Endothelial cell of umbilical vein (primary cell): ENCODE results near the gene SLC25A28. TPM values are rescaled to one million over a fixed set of nuclear protein-coding genes. Genes with fewer than 3 reads are reported as not detected.

Experiments
- BruUV-seq: library from RNA; stranded (reverse); fragments of 400-500 nt; replicated peaks from 2 replicates; lab custom pipeline; 2021; lab: Mats Ljungman, UMichigan
- CTCF ChIA-PET: fragments of 300-600, 350-600 bp; sonication (Branson Sonifier 250); formaldehyde crosslinking; loops from one replicate; lab custom pipeline; 2021; ENCODE audit warnings: antibody characterized with exemption, inconsistent platforms; lab: Charles Lee
- POLR2A ChIA-PET: fragments of 300-600, 350-600 bp; sonication (Branson Sonifier 250); formaldehyde crosslinking; loops from one replicate; lab custom pipeline; 2021; ENCODE audit warnings: antibody characterized with exemption, inconsistent platforms; lab: Charles Lee
- DNase-seq: peaks from one replicate; pipeline ENCODE4 v3.0.0-alpha.2; 2011; ENCODE audit warnings: low read depth, low spot score
- FAIRE-seq: peaks from 2 replicates; lab custom pipeline; 2011; peaks lifted over from hg19 to GRCh38; lab: Jason Lieb, UNC
- H2AFZ ChIP-seq: 2 replicates; pipeline ENCODE4 v1.6.0; 2012; ENCODE audit warnings: low read depth, low read length, control low read depth, inconsistent platforms
- H3K27ac ChIP-seq: 2 replicates; pipeline ENCODE4 v1.5.1; 2011; ENCODE audit warnings: low read depth, mild to moderate bottlenecking, control low read depth, low read length, moderate library complexity; ENCODE audit not compliant: insufficient read depth
- H3K27me3 ChIP-seq, 2 experiments: 2 replicates each; pipeline versions ENCODE4 v1.6.0 to v1.6.1; 2011; ENCODE audit warnings: low read length in 2 of 2, mixed read lengths in 1 of 2; ENCODE audit not compliant: control insufficient read depth in 2 of 2, insufficient read depth in 2 of 2
- H3K36me3 ChIP-seq, 2 experiments: 2 replicates in 1 of 2; 3 replicates in 1 of 2; pipeline ENCODE4 v1.5.1; 2011; ENCODE audit warnings: low read length in 2 of 2, mild to moderate bottlenecking in 1 of 2, moderate library complexity in 1 of 2; ENCODE audit not compliant: control insufficient read depth in 2 of 2, insufficient read depth in 2 of 2; ENCODE audit errors: extremely low read depth in 1 of 2
- H3K4me1 ChIP-seq: 3 replicates; pipeline ENCODE4 v1.5.1; 2011; ENCODE audit warnings: mild to moderate bottlenecking, low read length; ENCODE audit not compliant: control insufficient read depth, insufficient read depth; ENCODE audit errors: extremely low read depth
- H3K4me2 ChIP-seq: 2 replicates; pipeline ENCODE4 v1.6.1; 2011; ENCODE audit warnings: low read length, control low read depth, mixed read lengths; ENCODE audit not compliant: insufficient read depth
- H3K4me3 ChIP-seq, 3 experiments: fragments of 200-600 bp in 1 of 3; sonication (generic), shearing (Covaris generic) in 1 of 3; replicated peaks in 1 of 3; 2 replicates each; pipeline ENCODE4 v1.5.1; 2011 to 2016; ENCODE audit warnings: control low read depth in 3 of 3, low read length in 3 of 3, mild to moderate bottlenecking in 2 of 3, inconsistent platforms in 1 of 3, low read depth in 1 of 3, moderate library complexity in 1 of 3; ENCODE audit not compliant: insufficient read depth in 1 of 3
- H3K79me2 ChIP-seq: 2 replicates; pipeline ENCODE4 v1.6.0; 2012; ENCODE audit warnings: low read length, inconsistent platforms; ENCODE audit not compliant: control insufficient read depth, insufficient read depth
- H3K9ac ChIP-seq: replicated peaks from 2 replicates; pipeline ENCODE3; 2011; ENCODE audit warnings: low read length, control low read depth; ENCODE audit not compliant: insufficient read depth; ENCODE audit errors: extremely low read depth
- H3K9me1 ChIP-seq: replicated peaks from 3 replicates; pipeline ENCODE4 v1.6.0; 2011; ENCODE audit warnings: mild to moderate bottlenecking, low read length; ENCODE audit not compliant: control insufficient read depth, insufficient read depth; ENCODE audit errors: extremely low read depth
- H3K9me3 ChIP-seq: replicated peaks from 2 replicates; pipeline ENCODE4 v1.5.1; 2012; ENCODE audit warnings: low read length, inconsistent platforms; ENCODE audit not compliant: control insufficient read depth, insufficient read depth
- H4K20me1 ChIP-seq: replicated peaks from 2 replicates; pipeline ENCODE3; 2011; ENCODE audit warnings: mild to moderate bottlenecking, low read length; ENCODE audit not compliant: control insufficient read depth, insufficient read depth; ENCODE audit errors: extremely low read depth
- CTCF ChIP-seq, 2 donors: IDR thresholded peaks; 1 replicate in 1 of 2; 2 replicates in 1 of 2; pipeline ENCODE4 v1.5.1; 2011; ENCODE audit warnings: low read length in 2 of 2, mild to moderate bottlenecking in 2 of 2, moderate library complexity in 2 of 2, control low read depth in 1 of 2, inconsistent platforms in 1 of 2, low read depth in 1 of 2; ENCODE audit not compliant: insufficient read depth in 1 of 2; ENCODE audit errors: extremely low read depth in 1 of 2
- FOS ChIP-seq: IDR thresholded peaks from 2 replicates; pipeline ENCODE4 v1.6.1; 2011; ENCODE audit warnings: mild to moderate bottlenecking, low read length, moderate library complexity, borderline replicate concordance; ENCODE audit not compliant: insufficient read depth
- GATA2 ChIP-seq: IDR thresholded peaks from 2 replicates; pipeline ENCODE4 v1.7.0; 2011; ENCODE audit warnings: low read depth, mild to moderate bottlenecking, moderate library complexity, mixed read lengths, low read length; ENCODE audit not compliant: insufficient read length, insufficient read depth
- JUN ChIP-seq: IDR thresholded peaks from 2 replicates; pipeline ENCODE4 v1.6.1; 2011; ENCODE audit warnings: borderline replicate concordance, low read depth; ENCODE audit not compliant: insufficient read length, insufficient read depth
- MYC ChIP-seq: IDR thresholded peaks from one replicate; pipeline ENCODE4 v1.6.1; 2011; ENCODE audit warnings: mild to moderate bottlenecking, low read depth, low read length
- POLR2A ChIP-seq: IDR thresholded peaks from 2 replicates; pipeline ENCODE4 v1.6.1; 2012; ENCODE audit warnings: low read depth, mild to moderate bottlenecking, control low read depth, low read length
- POLR2AphosphoS5 ChIP-seq: IDR thresholded peaks from 2 replicates; pipeline ENCODE4 v1.6.1; 2012; ENCODE audit warnings: low read depth, mild to moderate bottlenecking, control low read depth, low read length, moderate library complexity; ENCODE audit not compliant: insufficient read depth
- dilution Hi-C: fragments of 300-500 bp; cut with MboI; formaldehyde crosslinking; loops from one replicate; pipeline ENCODE4 v1.15.0; 2019; ENCODE audit warnings: low sequenced_read_pairs; ENCODE audit not compliant: extremely low pct_ligation_motif_present
- intact Hi-C: fragments of 100-400 bp; cut with micrococcal nuclease; formaldehyde crosslinking; loops from one replicate; pipeline ENCODE4 v1.10.0; 2022
- polyA plus RNA-seq, 4 experiments: library from polyadenylated mRNA; depleted of rRNA in 3 of 4; stranded (reverse) in 3 of 4; unstranded in 1 of 4; fragments of >200 nt; gene quantifications; 2 replicates each; pipeline versions ENCODE4 v1.2.1 to v1.2.3, GENCODE V29; 2011 to 2012; ENCODE audit warnings: missing spikeins in 1 of 4
- total RNA-seq: library from RNA; stranded (reverse); gene quantifications from 2 replicates; pipeline ENCODE4 v1.2.3, GENCODE V29; 2021

The SLC25A28 gene
- total and polyA plus RNA-seq, 2 donors (not counting 3 experiments of a cell fraction or from before 2014, with no cell fraction given) = 33.7 to 38.8 TPM

DNA sequence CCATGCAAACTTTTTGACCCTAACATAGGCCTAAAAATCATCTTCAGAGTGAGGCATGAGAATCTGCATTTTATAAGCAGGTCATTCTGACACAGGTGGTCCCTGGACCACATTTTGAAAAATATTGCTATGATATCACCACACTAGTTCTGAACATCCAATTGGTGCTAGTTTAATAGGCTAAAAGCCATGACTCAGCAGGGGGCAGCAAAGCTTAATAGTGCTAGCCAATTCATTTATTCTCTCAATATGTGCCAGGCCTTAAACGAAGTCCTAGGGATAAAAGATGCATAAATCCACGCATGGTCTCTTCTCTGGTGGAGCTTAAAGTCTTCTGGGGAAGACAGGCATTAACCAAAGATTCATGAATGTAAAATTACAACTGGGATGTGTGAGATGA, 10.2 kb upstream of the SLC25A28 start:
- Histone ChIP-seq H3K27me3 (no peaks in the 10 kb centered on the region), H3K9me3 (no peaks in the 10 kb centered on the region), H3K4me1 (no peaks in the 10 kb centered on the region), H3K4me2 (no peak overlapping the region), H3K4me3 (no peak overlapping the region), H3K9ac (no peak overlapping the region), H2AFZ (no peak overlapping the region), H4K20me1 (no peaks in the 10 kb centered on the region), H3K27ac (no peak overlapping the region), H3K79me2 (no peaks in the 10 kb centered on the region), H3K36me3 (no peaks in the 10 kb centered on the region), H3K9me1 (no peaks in the 10 kb centered on the region)
- TF ChIP-seq POLR2AphosphoS5 = no peak
- TF ChIP-seq POLR2A = no peak
- TF ChIP-seq MYC = no peak
- TF ChIP-seq CTCF (IDR thresholded peaks at IDR 0.05; ENCODE audit: extremely low read depth in 1 of 2, insufficient read depth in 1 of 2, low read depth in 1 of 2, low read length in 2 of 2) = peak; percentile 19 to 42
- TF ChIP-seq GATA2 = no peak
- no peak for TF ChIP-seq FOS
- no peak for TF ChIP-seq JUN
- dilution Hi-C loops (no loop called here), intact Hi-C loops (loop anchor here (1.0 kb wide), 2 partner anchors 68 to 81 kb away; no protein-coding TSS in a partner anchor)
- no TSS peak for BruUV-seq
- DNase-seq (peak; percentile 63), FAIRE-seq (peak; percentile 33)
- ChIA-PET CTCF (interaction anchor here (0.6 to 3.0 kb wide), 12 partner anchors 9 to 195 kb away, joined by 3 to 24 read pairs (median 6); partner anchors contain the start of gene ENTPD7), POLR2A (no interaction called here)
